ENCODE results near the gene GPR135. TPM values are rescaled to one million over a fixed set of nuclear protein-coding genes. Genes with fewer than 3 reads are reported as not detected.

The GPR135 gene
- total RNA-seq, 1 experiment from 2014 or later, result 3.0 TPM

- peak; percentile 87 for DNase-seq (ENCODE audit: low read depth)
Observed at GRCh38 chr14:59422069-59422881, 42.9 kb downstream of the GPR135 start.

GRCh38 chr14:59419303-59419702 is 45.9 kb downstream of the GPR135 start:
- peak; percentile 56 for DNase-seq (ENCODE audit: low read depth)

- no peak for DNase-seq (ENCODE audit: low read depth)
Observed at GRCh38 chr14:59417311-59417710, 47.9 kb downstream of the GPR135 start.

- no peak for DNase-seq (ENCODE audit: low read depth)
Observed at GRCh38 chr14:59415836-59416602, 49.2 kb downstream of the GPR135 start.

Other genes with a start within 250 kb of the GPR135 start
- gene L3HYPDH, start 19.0 kb upstream of the GPR135 start, total RNA-seq (2014; rRNA removed), result 39.6 and 41.6 TPM in 2 replicates
- gene JKAMP, start 19.1 kb upstream of the GPR135 start, total RNA-seq (2014; rRNA removed), result 120 and 141 TPM in 2 replicates
- gene CCDC175, start 111.4 kb upstream of the GPR135 start, total RNA-seq (2014; rRNA removed), result not detected in 2 replicates

Data from LHCN-M2 (cell line).